Lower leg skin (tissue), 3 donors: ENCODE measurements around the gene CMSS1.

ENCODE experiments used
- POLR2A ChIP-seq, 2 donors: fragments of 450-650 bp; IDR thresholded peaks; one replicate each; pipeline ENCODE4 v1.6.1; 2016 to 2017; ENCODE audit warnings: antibody characterized with exemption in 2 of 2, mild to moderate bottlenecking in 1 of 2, moderate library complexity in 1 of 2
- TF ChIP-seq, protein P1 (sequence below), 3 donors: fragments of 450-650 bp; IDR thresholded peaks; one replicate each; pipeline ENCODE4 v1.5.1; 2016; ENCODE audit warnings: antibody characterized with exemption in 3 of 3, mild to moderate bottlenecking in 3 of 3, moderate library complexity in 2 of 3

DNA sequence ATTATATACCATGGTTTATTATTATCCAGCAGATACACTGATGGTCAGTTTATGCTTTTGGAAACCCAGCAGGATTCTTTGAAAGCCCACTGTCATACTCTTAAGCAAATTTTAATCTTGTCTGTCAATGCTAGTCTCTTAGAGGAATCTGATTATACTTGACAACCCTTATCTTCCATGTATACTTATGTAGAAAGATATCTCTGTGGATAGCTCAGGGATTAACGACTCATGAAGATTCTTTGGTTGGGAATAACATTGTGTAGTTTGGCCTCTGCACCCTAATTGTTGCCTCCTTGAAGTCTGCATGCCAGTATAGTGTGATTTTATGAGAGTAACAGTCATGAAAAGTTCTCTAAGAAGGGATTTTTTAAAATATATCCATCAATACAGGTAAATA is 263.6 kb downstream of the CMSS1 start:
- TF ChIP-seq, protein P1, sequence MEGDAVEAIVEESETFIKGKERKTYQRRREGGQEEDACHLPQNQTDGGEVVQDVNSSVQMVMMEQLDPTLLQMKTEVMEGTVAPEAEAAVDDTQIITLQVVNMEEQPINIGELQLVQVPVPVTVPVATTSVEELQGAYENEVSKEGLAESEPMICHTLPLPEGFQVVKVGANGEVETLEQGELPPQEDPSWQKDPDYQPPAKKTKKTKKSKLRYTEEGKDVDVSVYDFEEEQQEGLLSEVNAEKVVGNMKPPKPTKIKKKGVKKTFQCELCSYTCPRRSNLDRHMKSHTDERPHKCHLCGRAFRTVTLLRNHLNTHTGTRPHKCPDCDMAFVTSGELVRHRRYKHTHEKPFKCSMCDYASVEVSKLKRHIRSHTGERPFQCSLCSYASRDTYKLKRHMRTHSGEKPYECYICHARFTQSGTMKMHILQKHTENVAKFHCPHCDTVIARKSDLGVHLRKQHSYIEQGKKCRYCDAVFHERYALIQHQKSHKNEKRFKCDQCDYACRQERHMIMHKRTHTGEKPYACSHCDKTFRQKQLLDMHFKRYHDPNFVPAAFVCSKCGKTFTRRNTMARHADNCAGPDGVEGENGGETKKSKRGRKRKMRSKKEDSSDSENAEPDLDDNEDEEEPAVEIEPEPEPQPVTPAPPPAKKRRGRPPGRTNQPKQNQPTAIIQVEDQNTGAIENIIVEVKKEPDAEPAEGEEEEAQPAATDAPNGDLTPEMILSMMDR (IDR thresholded peaks at IDR 0.05) = no peak
- no peak for TF ChIP-seq POLR2A (IDR thresholded peaks at IDR 0.05)
